HFF-Myc (cell line): Measurements from ENCODE around the gene DCAF6.

Experiments
- DNase-seq: peaks from one replicate; pipeline ENCODE4 v3.0.0-alpha.2; 2011; ENCODE audit warnings: low read depth; ENCODE audit errors: extremely low read depth
- H3K4me3 ChIP-seq: replicated peaks from 2 replicates; pipeline ENCODE4 v1.5.1; 2011; ENCODE audit warnings: low read depth, mild to moderate bottlenecking, control low read depth, low read length
- CTCF ChIP-seq: IDR thresholded peaks from 2 replicates; pipeline ENCODE4 v1.5.1; 2012; ENCODE audit warnings: mild to moderate bottlenecking, low read depth, low read length, control low read depth; ENCODE audit errors: missing control alignments

Gene DCAF6

GRCh38 chr1:167938080-167938636 lies 1.7 kb downstream of the DCAF6 start:
- peak overlapping the region; percentile 88 for H3K4me3 ChIP-seq
- no peak for DNase-seq
- TF ChIP-seq CTCF: no peak

GRCh38 chr1:167940264-167940663 lies 3.8 kb downstream of the DCAF6 start:
- no peak for DNase-seq
- no peak for TF ChIP-seq CTCF
- H3K4me3 ChIP-seq: no peak overlapping the region

GRCh38 chr1:167943541-167943940 lies 7.1 kb downstream of the DCAF6 start:
- no peak overlapping the region for H3K4me3 ChIP-seq

GRCh38 chr1:167947733-167948132 lies 11.2 kb downstream of the DCAF6 start:
- DNase-seq: no peak

More at GRCh38 chr1:167943541-167943940, 7.1 kb downstream of the DCAF6 start:
- DNase-seq: no peak
- no peak for TF ChIP-seq CTCF

DNA sequence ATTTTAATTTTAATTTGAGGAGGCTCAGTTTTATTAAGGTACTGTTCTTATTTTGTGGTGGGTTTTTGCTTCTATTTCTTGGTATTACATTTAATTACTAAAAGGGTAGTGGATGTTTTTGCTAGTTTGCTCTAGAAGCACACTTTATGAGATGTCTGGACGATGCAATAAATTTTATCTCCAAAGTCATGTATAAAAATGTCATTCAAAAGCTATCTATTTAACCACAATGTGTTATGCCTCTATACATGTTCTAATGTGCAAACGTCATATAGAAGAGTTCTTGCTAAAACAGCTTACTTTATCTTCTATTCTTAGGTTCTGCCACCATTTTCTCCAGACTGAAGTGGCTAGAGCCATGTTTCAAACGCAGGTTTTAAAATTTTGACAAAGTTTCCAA lies 13.3 kb downstream of the DCAF6 start:
- no peak overlapping the region for H3K4me3 ChIP-seq
- DNase-seq: no peak
- no peak for TF ChIP-seq CTCF

More at GRCh38 chr1:167947733-167948132, 11.2 kb downstream of the DCAF6 start:
- TF ChIP-seq CTCF: no peak
- H3K4me3 ChIP-seq: no peak overlapping the region

DNA sequence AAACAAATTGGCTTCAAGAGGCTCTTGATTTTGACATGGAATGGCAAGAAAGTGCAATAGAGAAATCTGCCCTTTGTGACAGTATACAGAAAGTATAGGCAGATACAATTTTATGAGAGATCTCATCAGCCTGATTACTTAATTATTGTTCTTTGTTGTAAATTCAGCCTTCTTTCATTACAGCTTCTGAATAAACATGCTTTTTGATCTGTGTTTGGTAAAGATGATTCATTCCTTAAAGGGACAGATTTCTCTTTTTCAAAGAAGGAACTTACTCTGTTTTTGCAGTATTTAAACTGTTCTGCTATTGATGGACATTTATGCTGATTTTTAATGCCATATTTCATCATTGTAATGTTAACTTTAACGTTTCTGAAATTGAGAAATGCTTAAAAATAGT lies 14.1 kb downstream of the DCAF6 start:
- H3K4me3 ChIP-seq: no peak overlapping the region
- TF ChIP-seq CTCF: no peak
- DNase-seq: no peak

DNA sequence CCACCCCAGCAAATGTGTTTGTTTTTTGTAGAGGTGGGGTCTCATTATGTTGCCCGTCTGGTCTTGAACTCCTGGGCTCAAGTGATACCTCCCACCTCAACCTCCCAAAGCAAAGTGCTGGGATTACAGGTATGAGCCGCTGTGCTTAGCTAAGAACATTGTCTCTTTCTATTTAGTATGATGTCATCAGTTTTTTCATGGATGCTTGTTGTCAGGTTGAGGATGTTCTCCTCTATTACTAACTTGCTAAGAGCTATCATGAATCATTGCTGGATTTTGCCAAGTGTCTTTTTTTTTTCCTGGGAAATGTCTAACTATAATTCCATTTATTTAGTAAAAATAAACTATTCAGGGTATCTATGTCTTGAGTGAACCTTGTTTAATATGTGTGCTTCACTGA lies 19.4 kb downstream of the DCAF6 start:
- TF ChIP-seq CTCF: no peak
- H3K4me3 ChIP-seq: no peak overlapping the region
- DNase-seq: no peak
